ENCODE measurements around the gene ZNF490.
"Not testable (repeated sequence)": the region's sequence is repeated elsewhere in the genome, so short reads cannot be mapped to it uniquely, and the experiment has no call there.

ZNF490 gene

DNA sequence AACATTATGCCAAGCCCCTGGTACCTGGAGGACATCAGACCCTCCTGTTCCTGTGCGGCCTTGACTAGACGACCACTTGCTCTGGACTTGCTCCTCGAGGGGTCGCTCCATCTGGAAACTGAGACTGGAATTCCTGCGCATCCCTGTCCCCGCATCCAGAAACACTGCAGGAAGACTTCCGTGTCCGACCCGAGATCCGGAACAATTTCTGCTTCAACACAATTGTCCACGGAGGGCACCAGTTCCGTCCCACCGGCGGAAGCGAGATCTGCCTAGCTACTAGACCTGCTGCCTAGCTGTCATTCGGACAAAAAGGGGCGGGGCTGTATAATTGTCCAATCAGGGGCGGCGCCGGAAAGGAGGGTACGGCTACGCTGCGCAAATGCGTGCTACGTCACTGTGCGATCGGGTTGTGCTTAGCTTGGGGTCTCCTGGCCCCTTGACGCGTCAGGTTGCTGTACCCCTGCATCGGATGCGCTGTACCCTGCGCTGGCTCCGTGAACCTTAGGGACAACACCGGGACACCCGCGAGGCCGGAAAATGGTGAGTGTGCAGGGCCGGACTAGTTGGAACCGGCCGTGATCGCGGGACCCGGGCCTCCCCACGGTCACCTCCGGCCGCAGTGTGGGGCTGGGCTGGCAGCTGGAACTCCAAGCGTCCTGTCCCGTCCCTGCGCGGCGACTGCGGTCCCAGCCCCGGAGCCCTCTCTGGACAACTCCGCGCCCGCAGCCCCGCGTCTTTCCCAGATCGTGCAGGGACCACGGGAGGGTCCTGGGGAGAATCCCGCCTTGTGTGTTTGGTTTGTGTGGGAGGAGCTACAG, at the start of gene ZNF490, which contains the start of gene ZNF791:
Gene ZNF490, minus strand, starts transcription at position 274 of the 821 bp plus-strand sequence. Its CDS starts 133 bp downstream, at position 141.
Gene ZNF791, plus strand, starts transcription at position 381 of the 821 bp plus-strand sequence. Its CDS starts 160 bp downstream, at position 541.
- peak; percentile 94 for DNase-seq (ENCODE audit: low read depth)

DNA sequence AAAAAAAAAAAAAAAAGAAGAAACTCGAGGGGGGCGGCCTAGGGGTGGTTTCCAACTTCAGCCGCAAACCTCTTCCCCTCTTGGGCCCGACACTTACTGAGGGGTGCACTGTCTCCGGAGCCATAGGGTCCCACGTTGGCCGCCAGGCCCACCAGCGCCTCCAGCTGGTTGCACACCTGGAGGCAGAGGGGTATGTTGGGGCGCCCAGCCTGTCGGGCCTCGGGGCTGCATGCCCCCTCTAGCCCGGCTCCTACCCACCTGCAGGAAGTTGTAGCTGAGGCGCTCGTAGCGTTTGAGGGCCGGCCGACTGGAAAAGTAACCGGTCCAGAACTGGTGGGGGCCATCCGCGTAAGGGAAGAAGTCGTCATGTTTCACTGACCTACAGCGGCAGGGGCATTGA, 47.4 kb upstream of the ZNF490 start:
- DNase-seq (ENCODE audit: low read depth) = no peak

DNA sequence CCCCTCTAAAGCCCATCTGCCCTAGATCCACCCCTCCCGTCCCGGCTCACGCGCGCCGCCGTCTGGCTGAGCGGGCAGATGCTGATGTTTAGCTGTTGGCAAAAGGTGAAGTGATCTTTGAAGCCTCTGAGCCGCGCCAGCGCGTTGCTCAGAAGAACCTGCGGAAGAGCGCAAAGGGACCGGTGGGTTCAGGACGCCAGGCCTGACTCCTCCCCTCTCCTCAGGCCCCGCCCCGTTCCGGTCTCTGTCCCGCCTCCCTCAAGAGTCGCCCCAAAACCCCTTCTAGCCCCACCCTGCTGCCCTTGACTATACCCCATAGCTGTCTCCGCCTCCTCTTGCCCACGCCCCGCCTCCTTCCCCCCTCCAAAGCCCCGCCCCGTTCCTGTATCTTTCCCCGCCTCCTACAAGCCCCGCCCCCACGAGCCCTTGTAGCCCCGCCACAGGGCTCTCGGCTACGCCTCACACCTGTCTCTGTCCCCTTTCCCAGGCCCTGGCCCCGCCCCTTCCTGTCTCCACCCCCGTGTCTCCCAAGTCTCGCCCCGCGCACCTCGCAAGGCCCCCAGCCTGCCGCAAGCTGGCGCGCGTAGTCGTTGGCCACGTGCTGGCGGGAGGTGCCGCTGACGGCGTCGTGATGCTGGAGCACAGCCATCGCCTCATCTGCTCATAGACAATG, 46.4 kb upstream of the ZNF490 start:
- no peak for DNase-seq (ENCODE audit: low read depth)

GRCh38 chr19:12655546-12655945, 44.9 kb upstream of the ZNF490 start:
- DNase-seq (ENCODE audit: low read depth) = no peak

DNA sequence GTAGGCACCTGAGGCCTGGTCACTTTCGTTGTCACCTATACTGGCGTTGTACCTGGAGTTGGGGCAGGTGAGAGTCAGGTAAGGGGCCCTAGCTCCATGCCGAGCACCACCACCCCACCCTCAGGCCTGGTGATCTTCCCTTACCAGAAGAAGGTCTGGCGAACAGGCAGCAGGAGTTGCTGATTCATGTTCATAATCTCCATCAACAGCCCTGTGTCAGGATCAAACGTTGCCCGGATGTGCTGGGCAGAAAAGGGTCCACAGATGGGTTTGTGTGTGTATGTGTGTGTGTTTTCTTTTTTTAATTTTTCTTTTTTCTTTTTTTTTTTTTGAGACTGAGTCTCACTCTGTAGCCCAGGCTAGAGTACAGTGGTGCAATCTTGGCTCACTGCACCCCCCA, 41.6 kb upstream of the ZNF490 start:
- DNase-seq (ENCODE audit: low read depth) = no peak

DNA sequence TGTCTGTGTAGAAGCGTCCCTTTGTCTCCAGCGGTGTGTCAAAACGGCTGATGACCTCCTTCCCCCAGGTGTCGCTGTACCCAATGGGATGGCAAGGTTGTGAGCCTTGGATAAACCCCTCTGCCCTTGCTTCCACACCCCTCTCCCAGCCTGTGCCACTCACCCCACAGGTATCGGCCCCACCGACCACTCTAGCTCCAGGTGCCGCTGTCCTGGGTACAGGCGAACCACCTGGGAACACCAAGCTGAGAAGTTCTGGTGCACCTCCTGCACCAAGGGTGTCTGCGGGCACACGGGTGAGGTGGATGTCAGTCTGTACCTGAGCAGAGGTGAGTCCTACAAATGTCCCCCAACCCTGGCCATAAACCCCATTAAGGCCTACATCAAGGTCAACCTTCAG, 39.3 kb upstream of the ZNF490 start:
- no peak for DNase-seq (ENCODE audit: low read depth)

DNA sequence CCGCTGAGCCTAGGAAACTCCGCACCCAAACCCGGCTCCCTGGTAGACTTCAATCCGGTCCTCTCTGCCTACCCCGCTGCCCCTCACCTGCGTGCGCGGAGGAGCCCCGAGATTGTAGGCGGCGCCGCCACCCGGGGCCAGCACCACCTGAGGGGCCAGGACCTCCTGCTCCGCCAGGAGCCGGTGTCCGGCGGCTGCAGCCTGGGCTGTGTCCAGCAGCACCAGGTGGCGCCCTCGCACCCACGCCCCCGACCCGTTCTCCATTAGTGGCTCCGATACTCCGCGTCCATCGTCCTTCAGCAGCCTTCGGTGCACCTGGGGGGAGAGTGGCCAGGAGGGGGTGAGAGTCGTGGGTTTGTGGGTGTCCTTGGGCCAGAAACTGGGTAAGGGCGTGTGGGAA, 37.5 kb upstream of the ZNF490 start:
- no peak for DNase-seq (ENCODE audit: low read depth)

- DNase-seq (ENCODE audit: low read depth) = no peak
These were observed 37.0 kb upstream of the ZNF490 start for GRCh38 chr19:12647490-12648071.

GRCh38 chr19:12647047-12647446, 36.4 kb upstream of the ZNF490 start:
- no peak for DNase-seq (ENCODE audit: low read depth)

DNA sequence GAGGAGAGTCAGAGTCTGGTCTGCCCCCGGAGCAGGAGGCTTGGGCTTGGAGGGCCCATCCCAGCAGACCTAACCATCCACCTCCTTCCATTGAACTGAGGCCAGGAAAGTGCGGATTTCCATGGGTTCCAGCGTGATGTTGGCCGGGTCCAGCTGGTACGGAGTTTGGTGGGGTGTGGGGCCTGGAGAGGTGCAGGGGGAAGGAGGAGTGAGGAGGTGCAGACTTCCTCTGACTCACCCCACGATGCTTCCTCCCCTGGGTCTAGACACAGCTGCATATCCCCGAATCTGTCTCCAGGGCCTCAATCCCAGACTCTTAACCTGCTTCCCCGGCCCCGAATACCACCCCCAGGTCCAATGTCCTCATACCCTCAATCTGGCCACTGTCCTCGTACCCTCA, 35.9 kb upstream of the ZNF490 start:
- no peak for DNase-seq (ENCODE audit: low read depth)

GRCh38 chr19:12643716-12644115, 33.1 kb upstream of the ZNF490 start:
- not testable (repeated sequence) for DNase-seq (ENCODE audit: low read depth)

- DNase-seq (ENCODE audit: low read depth) = no peak
These were observed 31.9 kb upstream of the ZNF490 start for GRCh38 chr19:12642506-12642905.

DNA sequence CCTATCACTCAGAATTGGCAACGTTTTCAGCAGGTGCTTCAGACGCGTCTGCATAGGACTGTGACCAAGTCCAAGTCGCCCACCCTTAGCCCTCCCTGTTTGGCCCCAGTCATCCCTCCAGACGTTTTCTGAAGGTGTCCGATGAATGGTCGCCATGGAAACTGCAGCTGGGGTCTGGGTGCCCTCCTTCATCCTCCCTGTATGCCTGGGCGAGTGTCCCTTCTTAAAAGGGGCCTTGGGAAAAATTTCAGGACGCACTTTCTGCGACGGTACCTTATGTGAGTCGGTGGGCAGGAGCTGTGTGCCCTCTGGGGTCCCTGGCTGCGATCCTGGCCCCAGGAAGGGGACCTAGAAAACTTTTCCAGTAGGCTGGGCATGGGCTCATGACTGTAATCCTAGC, 30.8 kb upstream of the ZNF490 start:
- no peak for DNase-seq (ENCODE audit: low read depth)

- DNase-seq (ENCODE audit: low read depth) = peak; percentile 74
These were observed 29.4 kb upstream of the ZNF490 start for GRCh38 chr19:12639901-12640613.

- DNase-seq (ENCODE audit: low read depth) = no peak
These were observed 28.1 kb upstream of the ZNF490 start for GRCh38 chr19:12638611-12639182.

DNA sequence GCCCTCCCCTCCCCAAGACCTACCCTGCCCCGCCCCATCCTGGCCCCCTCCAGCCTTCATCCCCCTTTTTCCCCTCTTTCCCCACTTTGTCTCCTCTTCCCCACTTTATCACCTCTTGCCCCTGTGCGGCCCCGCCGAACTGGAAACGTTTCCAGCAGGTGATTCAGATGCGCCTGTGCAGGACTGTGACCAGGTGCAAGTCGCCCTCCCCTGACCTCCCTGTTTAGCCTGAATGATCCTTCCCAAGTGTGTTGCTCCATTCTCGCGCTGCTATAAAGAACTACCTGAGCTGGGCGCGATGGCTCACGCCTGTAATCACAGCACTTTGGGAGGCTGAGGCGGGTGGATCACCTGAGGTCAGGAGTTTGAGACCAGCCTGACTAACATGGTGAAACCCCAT, 26.0 kb upstream of the ZNF490 start:
- no peak for DNase-seq (ENCODE audit: low read depth)

DNA sequence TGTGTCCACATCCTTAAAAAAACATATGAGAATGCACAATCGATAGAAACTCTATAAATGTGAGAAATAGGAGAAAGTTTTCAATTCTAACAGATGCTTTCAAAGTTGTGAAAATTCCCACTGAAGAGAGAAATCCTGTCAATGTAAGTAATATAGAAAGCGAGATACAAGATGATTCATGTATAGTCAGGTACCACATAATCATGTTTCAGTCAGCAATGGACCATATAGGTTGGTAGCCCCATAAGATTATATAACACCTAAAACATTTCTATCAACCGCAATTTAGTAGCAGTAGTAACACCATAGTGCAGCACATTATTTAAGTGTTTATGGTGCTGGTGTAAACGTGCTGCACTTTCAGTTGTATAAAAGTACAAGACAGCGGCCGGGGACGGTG, 18.6 kb upstream of the ZNF490 start:
- no peak for DNase-seq (ENCODE audit: low read depth)

DNA sequence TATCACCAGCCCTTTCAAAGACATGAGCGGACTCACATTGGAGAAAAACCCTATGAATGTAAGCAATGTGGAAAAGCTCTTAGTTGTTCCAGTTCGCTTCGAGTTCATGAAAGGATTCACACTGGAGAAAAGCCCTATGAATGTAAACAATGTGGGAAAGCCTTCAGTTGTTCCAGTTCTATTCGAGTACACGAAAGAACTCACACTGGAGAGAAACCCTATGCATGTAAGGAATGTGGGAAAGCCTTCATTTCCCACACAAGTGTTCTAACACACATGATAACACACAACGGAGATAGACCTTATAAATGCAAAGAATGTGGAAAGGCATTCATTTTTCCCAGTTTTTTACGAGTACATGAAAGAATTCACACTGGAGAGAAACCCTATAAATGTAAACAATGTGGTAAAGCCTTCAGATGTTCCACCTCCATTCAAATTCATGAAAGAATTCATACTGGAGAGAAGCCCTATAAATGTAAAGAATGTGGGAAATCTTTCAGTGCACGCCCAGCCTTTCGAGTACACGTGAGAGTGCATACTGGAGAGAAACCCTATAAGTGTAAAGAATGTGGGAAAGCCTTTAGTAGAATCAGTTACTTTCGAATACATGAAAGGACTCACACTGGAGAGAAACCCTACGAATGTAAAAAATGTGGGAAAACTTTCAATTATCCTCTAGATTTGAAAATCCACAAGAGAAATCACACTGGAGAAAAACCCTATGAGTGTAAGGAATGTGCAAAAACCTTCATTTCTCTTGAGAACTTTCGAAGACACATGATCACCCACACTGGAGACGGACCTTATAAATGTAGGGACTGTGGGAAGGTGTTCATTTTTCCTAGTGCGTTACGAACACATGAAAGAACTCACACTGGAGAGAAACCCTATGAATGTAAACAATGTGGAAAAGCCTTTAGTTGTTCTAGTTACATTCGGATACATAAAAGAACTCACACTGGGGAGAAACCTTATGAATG, 17.7 kb upstream of the ZNF490 start:
- no peak for DNase-seq (ENCODE audit: low read depth)

DNA sequence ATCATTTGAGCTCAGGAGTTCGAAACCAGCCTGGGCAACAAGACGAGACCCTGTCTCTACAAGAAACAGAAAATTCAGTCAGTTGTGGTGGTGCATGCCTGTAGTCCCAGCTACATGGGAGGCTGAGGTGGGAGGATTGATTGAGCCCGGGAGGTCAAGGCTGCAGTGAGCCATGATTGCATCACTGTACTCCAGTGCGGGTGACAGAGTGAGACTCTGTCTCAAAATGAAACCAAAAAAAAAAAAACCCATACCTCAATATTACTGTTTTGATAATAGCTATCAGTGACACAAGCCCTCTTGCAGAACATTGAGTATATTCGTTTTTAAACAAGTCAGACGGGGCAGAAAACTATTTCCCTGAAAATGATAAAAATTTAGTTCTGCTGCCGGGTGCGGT, 16.3 kb upstream of the ZNF490 start:
- DNase-seq (ENCODE audit: low read depth) = no peak

DNA sequence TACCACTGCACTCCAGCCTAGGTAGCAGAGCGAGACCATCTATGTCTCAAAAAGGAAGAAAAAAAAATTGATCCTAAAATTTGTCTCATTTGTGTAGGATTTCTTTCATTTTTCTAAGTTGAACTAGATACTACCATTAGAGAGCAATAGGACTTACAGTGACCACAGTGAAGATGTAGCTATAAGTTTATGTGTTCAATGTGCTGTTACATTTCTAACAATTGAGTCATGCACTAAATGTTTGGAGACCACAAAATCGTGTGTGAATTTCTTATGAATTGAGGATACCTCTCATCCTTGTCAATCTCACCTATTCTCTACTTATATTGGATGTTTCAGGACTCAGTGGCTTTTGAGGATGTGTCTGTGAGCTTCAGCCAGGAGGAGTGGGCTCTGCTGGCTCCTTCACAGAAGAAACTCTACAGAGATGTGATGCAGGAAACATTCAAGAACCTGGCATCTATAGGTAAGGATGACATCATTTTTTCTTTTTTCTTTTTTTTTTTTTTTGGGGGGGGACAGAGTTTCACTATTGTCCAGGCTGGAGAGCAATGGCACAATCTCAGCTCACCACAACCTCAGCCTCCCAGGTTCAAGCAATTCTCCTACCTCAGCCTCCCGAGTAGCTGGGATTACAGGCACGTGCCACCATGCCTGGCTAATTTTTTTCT, 12.9 kb upstream of the ZNF490 start:
- no peak for DNase-seq (ENCODE audit: low read depth)
